H9 (cell line): ENCODE results near the gene LETMD1. TPM values are rescaled to one million over a fixed set of nuclear protein-coding genes. Genes with fewer than 3 reads are reported as not detected.

ENCODE experiments used
- DNase-seq: peaks from one replicate; pipeline ENCODE4 v3.0.0-alpha.2; 2017
- H2AFZ ChIP-seq: one replicate; pipeline ENCODE4 v1.6.1; 2013; ENCODE audit warnings: mild to moderate bottlenecking, low read length, control low read depth, moderate library complexity
- H2AK5ac ChIP-seq: 2 replicates; pipeline ENCODE4 v1.6.1; 2013; ENCODE audit warnings: low read length, control low read depth, mixed read lengths; ENCODE audit not compliant: insufficient read length
- H2BK120ac ChIP-seq: one replicate; pipeline ENCODE4 v1.6.1; 2013; ENCODE audit warnings: low read depth, mild to moderate bottlenecking, low read length, control low read depth, inconsistent platforms; ENCODE audit not compliant: poor library complexity, severe bottlenecking
- H2BK12ac ChIP-seq: 2 replicates; pipeline ENCODE4 v1.6.1; 2013; ENCODE audit warnings: low read length, control low read depth, mixed read lengths, low read depth; ENCODE audit not compliant: insufficient read length
- H2BK15ac ChIP-seq: 2 replicates; pipeline ENCODE4 v1.6.1; 2013; ENCODE audit warnings: low read depth, low read length, control low read depth
- H2BK20ac ChIP-seq: one replicate; pipeline ENCODE4 v1.6.1; 2013; ENCODE audit warnings: low read depth, mild to moderate bottlenecking, low read length, control low read depth, inconsistent platforms; ENCODE audit not compliant: poor library complexity, severe bottlenecking
- H2BK5ac ChIP-seq: 2 replicates; pipeline ENCODE4 v1.6.1; 2013; ENCODE audit warnings: low read length, control low read depth, mixed read lengths; ENCODE audit not compliant: insufficient read length
- H3K14ac ChIP-seq: 2 replicates; pipeline ENCODE4 v1.6.1; 2013; ENCODE audit warnings: low read length, control low read depth; ENCODE audit not compliant: insufficient read depth
- H3K18ac ChIP-seq: 2 replicates; pipeline ENCODE4 v1.6.1; 2013; ENCODE audit warnings: low read depth, mild to moderate bottlenecking, mixed read lengths, low read length, control low read depth; ENCODE audit not compliant: insufficient read length
- H3K23ac ChIP-seq: 2 replicates; pipeline ENCODE4 v1.6.1; 2013; ENCODE audit warnings: low read length, control low read depth, mixed read lengths, low read depth; ENCODE audit not compliant: insufficient read length
- H3K23me2 ChIP-seq: 2 replicates; pipeline ENCODE4 v1.6.1; 2013; ENCODE audit warnings: low read depth, mild to moderate bottlenecking, mixed read lengths, low read length, control low read depth; ENCODE audit not compliant: insufficient read length, poor library complexity, severe bottlenecking
- H3K27ac ChIP-seq: 2 replicates; pipeline ENCODE4 v1.5.1; 2013; ENCODE audit warnings: low read length, control low read depth, mixed read lengths, low read depth; ENCODE audit not compliant: insufficient read length
- H3K27me3 ChIP-seq: 2 replicates; pipeline ENCODE4 v1.6.1; 2013; ENCODE audit warnings: low read length, control low read depth, inconsistent platforms; ENCODE audit not compliant: insufficient read depth
- H3K4ac ChIP-seq: 2 replicates; pipeline ENCODE4 v1.6.1; 2013; ENCODE audit warnings: low read depth, mild to moderate bottlenecking, control low read depth, inconsistent platforms, low read length, moderate library complexity
- H3K4me1 ChIP-seq: 2 replicates; pipeline ENCODE4 v1.6.1; 2013; ENCODE audit warnings: low read length, control low read depth, inconsistent platforms; ENCODE audit not compliant: insufficient read depth
- H3K4me2 ChIP-seq: 2 replicates; pipeline ENCODE4 v1.6.1; 2013; ENCODE audit warnings: low read length, control low read depth, mixed read lengths; ENCODE audit not compliant: insufficient read length, insufficient read depth
- H3K56ac ChIP-seq: 2 replicates; pipeline ENCODE4 v1.6.1; 2013; ENCODE audit warnings: low read depth, mild to moderate bottlenecking, mixed read lengths, low read length, control low read depth; ENCODE audit not compliant: insufficient read length
- H3K79me1 ChIP-seq: 2 replicates; pipeline ENCODE4 v1.6.1; 2013; ENCODE audit warnings: low read depth, mild to moderate bottlenecking, moderate library complexity, low read length, control low read depth, inconsistent platforms; ENCODE audit not compliant: insufficient read depth, poor library complexity, severe bottlenecking
- H3K79me2 ChIP-seq: 2 replicates; pipeline ENCODE4 v1.6.1; 2013; ENCODE audit warnings: low read length, control low read depth, inconsistent platforms; ENCODE audit not compliant: insufficient read depth
- H3K9ac ChIP-seq: 2 replicates; pipeline ENCODE4 v1.6.1; 2013; ENCODE audit warnings: low read length, control low read depth, mixed read lengths; ENCODE audit not compliant: insufficient read length; ENCODE audit errors: extremely low read depth
- H3K9me3 ChIP-seq: one replicate; pipeline ENCODE4 v1.6.1; 2013; ENCODE audit warnings: low read depth, low read length, inconsistent platforms; ENCODE audit not compliant: control insufficient read depth
- H3T11ph ChIP-seq: one replicate; pipeline ENCODE4 v1.6.1; 2013; ENCODE audit warnings: mild to moderate bottlenecking, low read length, control low read depth, inconsistent platforms
- H4K20me1 ChIP-seq: one replicate; pipeline ENCODE4 v1.6.1; 2013; ENCODE audit not compliant: control insufficient read depth, insufficient read length, insufficient read depth
- H4K5ac ChIP-seq: 2 replicates; pipeline ENCODE4 v1.6.1; 2013; ENCODE audit warnings: low read depth, mild to moderate bottlenecking, mixed read lengths, low read length, control low read depth; ENCODE audit not compliant: insufficient read length
- H4K8ac ChIP-seq: replicated peaks from 2 replicates; pipeline ENCODE4 v1.6.1; 2013; ENCODE audit warnings: low read length, control low read depth, mixed read lengths, low read depth; ENCODE audit not compliant: insufficient read length
- H4K91ac ChIP-seq: 2 replicates; pipeline ENCODE4 v1.6.1; 2013; ENCODE audit warnings: low read depth, mild to moderate bottlenecking, moderate library complexity, mixed read lengths, low read length, control low read depth; ENCODE audit not compliant: insufficient read length
- H3K27ac Mint-ChIP-seq, 3 experiments: 2 replicates in 2 of 3; 3 replicates in 1 of 3; pipeline ENCODE4 v1.8.0; 2020 to 2021; ENCODE audit warnings: mixed read lengths in 3 of 3, mild to moderate bottlenecking in 1 of 3, moderate library complexity in 1 of 3
- H3K27me3 Mint-ChIP-seq: 2 replicates; pipeline ENCODE4 v1.8.0; 2021; ENCODE audit warnings: low read depth, mild to moderate bottlenecking, moderate library complexity, mixed read lengths
- H3K36me3 Mint-ChIP-seq, 3 experiments: 2 replicates in 2 of 3; 3 replicates in 1 of 3; pipeline ENCODE4 v1.8.0; 2020 to 2021; ENCODE audit warnings: low read depth in 3 of 3, mixed read lengths in 3 of 3; ENCODE audit not compliant: insufficient read depth in 1 of 3
- H3K4me1 Mint-ChIP-seq, 2 experiments: 2 replicates each; pipeline ENCODE4 v1.8.0; 2020; ENCODE audit warnings: mixed read lengths in 2 of 2
- H3K4me3 Mint-ChIP-seq, 2 experiments: 2 replicates in 1 of 2; 3 replicates in 1 of 2; pipeline ENCODE4 v1.8.0; 2020 to 2021; ENCODE audit warnings: mild to moderate bottlenecking in 2 of 2, mixed read lengths in 2 of 2, moderate library complexity in 1 of 2
- H3K9me3 Mint-ChIP-seq, 2 experiments: 2 replicates in 1 of 2; 3 replicates in 1 of 2; pipeline ENCODE4 v1.8.0; 2020; ENCODE audit warnings: mild to moderate bottlenecking in 2 of 2, mixed read lengths in 2 of 2, moderate library complexity in 1 of 2
- WGBS: extraction: QIAGEN DNeasy Blood & Tissue Kit; methylation state at CpG from one replicate; pipeline ENCODE4 v1.1.7; 2013; ENCODE audit warnings: missing lambda C conversion rate, low lambda C conversion rate, mixed read lengths; ENCODE audit not compliant: insufficient read length; ENCODE audit errors: extremely low coverage; 5-methylcytosine and 5-hydroxymethylcytosine counted together
- total RNA-seq: library from RNA; stranded (reverse); gene quantifications from 2 replicates; pipeline ENCODE4 v1.2.1, GENCODE V29; 2021
- TF ChIP-seq, protein P1 (sequence below): fragments of 200-600 bp; sonication (generic); conservative IDR thresholded peaks from 3 replicates; pipeline ENCODE4 v1.8.0; 2021; ENCODE audit warnings: antibody characterized with exemption, mild to moderate bottlenecking

LETMD1 gene
- total RNA-seq, 1 experiment from 2014 or later, result 34.9 TPM

DNA sequence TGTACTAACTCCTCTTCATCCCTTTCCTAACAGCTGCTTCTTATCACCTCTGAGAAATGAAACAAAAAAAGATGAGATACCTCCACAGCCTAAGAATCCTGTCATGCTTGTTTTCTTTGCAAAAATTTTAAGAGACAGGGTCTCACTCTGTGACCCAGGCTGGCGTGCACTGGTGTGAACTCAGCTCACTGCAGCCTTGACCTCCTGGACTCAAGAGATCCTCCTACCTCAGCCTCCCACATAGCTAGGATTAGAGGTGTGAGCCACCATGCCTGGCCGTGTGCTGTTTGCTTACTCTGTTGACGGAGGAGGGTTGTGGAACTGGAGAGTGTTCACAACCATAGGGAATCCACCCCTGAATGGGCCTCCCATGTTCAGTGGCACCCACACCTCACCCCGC is 19.1 kb downstream of the LETMD1 start:
- no peaks in the 10 kb centered on the region for H3K9me3 Mint-ChIP-seq
- Histone ChIP-seq H3K27ac (no peak overlapping the region), H3K79me2 (no peaks in the 10 kb centered on the region), H4K8ac (no peak overlapping the region), H4K20me1 (no peaks in the 10 kb centered on the region), H3K56ac (no peak overlapping the region), H4K5ac (no peak overlapping the region), H3K9me3 (no peaks in the 10 kb centered on the region), H2BK15ac (no peak overlapping the region), H3K18ac (no peak overlapping the region), H3K9ac (no peak overlapping the region), H2BK5ac (no peak overlapping the region), H3K27me3 (no peaks in the 10 kb centered on the region), H3K4me1 (no peaks in the 10 kb centered on the region), H3K4me2 (no peak overlapping the region), H2BK20ac (no peak overlapping the region), H3K23me2 (no peaks in the 10 kb centered on the region), H3T11ph (no peak overlapping the region), H3K4ac (no peak overlapping the region), H3K23ac (no peak overlapping the region), H2BK12ac (no peak overlapping the region), H3K79me1 (no peaks in the 10 kb centered on the region), H2AK5ac (no peak overlapping the region), H2AFZ (no peak overlapping the region), H2BK120ac (no peak overlapping the region), H3K14ac (no peak overlapping the region), H4K91ac (no peak overlapping the region)
- no peak overlapping the region for H3K27ac Mint-ChIP-seq
- H3K27me3 Mint-ChIP-seq, result no peaks in the 10 kb centered on the region
- DNase-seq, result no peak
- no peak overlapping the region for H3K4me3 Mint-ChIP-seq
- H3K36me3 Mint-ChIP-seq, result peaks cover 25 to 90% (median 81%) of the 10 kb centered on the region in 3 experiments; a peak in 6 of 7 replicates
- no peaks in the 10 kb centered on the region for H3K4me1 Mint-ChIP-seq
- TF ChIP-seq, protein P1, sequence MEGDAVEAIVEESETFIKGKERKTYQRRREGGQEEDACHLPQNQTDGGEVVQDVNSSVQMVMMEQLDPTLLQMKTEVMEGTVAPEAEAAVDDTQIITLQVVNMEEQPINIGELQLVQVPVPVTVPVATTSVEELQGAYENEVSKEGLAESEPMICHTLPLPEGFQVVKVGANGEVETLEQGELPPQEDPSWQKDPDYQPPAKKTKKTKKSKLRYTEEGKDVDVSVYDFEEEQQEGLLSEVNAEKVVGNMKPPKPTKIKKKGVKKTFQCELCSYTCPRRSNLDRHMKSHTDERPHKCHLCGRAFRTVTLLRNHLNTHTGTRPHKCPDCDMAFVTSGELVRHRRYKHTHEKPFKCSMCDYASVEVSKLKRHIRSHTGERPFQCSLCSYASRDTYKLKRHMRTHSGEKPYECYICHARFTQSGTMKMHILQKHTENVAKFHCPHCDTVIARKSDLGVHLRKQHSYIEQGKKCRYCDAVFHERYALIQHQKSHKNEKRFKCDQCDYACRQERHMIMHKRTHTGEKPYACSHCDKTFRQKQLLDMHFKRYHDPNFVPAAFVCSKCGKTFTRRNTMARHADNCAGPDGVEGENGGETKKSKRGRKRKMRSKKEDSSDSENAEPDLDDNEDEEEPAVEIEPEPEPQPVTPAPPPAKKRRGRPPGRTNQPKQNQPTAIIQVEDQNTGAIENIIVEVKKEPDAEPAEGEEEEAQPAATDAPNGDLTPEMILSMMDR, result no peak
- WGBS, result no CpG with 5 or more reads among the region's 4 CpGs
